Measurements from ENCODE around the gene KCNJ1.

DNA sequence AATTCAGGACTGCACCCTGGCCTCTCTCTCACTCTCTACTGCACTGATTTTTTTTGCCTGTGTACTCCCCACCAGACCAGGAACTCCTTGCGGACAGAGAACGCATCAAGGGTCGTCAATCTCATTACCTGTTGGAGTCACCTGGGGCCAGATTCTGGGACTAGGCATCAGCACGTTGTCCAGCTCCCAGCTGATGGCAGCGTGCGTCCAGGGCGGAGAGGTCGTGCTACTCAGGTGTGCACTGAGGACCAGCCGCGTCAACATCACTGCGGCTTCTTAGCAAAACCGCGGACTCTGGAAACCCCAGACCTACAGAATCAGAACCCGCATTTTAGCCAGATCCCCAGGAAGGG is 37.2 kb upstream of the KCNJ1 start:
- TF ChIP-seq, protein P1, sequence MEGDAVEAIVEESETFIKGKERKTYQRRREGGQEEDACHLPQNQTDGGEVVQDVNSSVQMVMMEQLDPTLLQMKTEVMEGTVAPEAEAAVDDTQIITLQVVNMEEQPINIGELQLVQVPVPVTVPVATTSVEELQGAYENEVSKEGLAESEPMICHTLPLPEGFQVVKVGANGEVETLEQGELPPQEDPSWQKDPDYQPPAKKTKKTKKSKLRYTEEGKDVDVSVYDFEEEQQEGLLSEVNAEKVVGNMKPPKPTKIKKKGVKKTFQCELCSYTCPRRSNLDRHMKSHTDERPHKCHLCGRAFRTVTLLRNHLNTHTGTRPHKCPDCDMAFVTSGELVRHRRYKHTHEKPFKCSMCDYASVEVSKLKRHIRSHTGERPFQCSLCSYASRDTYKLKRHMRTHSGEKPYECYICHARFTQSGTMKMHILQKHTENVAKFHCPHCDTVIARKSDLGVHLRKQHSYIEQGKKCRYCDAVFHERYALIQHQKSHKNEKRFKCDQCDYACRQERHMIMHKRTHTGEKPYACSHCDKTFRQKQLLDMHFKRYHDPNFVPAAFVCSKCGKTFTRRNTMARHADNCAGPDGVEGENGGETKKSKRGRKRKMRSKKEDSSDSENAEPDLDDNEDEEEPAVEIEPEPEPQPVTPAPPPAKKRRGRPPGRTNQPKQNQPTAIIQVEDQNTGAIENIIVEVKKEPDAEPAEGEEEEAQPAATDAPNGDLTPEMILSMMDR (conservative IDR thresholded peaks at IDR 0.05; ENCODE audit: low read depth in 2 of 2) = no peak
- TF ChIP-seq POLR2AphosphoS5 (IDR thresholded peaks at IDR 0.05; ENCODE audit: low read depth) (no peak), NANOG (IDR thresholded peaks at IDR 0.05; ENCODE audit: borderline replicate concordance) (no peak), EZH2 (IDR thresholded peaks at IDR 0.05; ENCODE audit: low read depth, unreplicated experiment) (peak; percentile 82), EZH2phosphoT487 (IDR thresholded peaks at IDR 0.05; ENCODE audit: unreplicated experiment) (peak; percentile 35), CREB1 (CRISPR knock-in tag; IDR thresholded peaks at IDR 0.05; ENCODE audit: low read depth) (no peak)

All from GM23338 (cell line).